ENCODE measurements around the gene TSPYL1.
"Not testable (repeated sequence)": the region's sequence is repeated elsewhere in the genome, so short reads cannot be mapped to it uniquely, and the experiment has no call there.

The TSPYL1 gene

GRCh38 chr6:116279232-116280160, at the start of gene TSPYL1:
Gene TSPYL1, minus strand, starts transcription at chr6:116279930. Its CDS starts 100 bp downstream, at chr6:116279830.
- peak; percentile 52 to 97 (median 92) for DNase-seq

- no peak for DNase-seq
Measured at GRCh38 chr6:116329156-116329555, 49.4 kb upstream of the TSPYL1 start.

- no peak for DNase-seq
Measured at GRCh38 chr6:116328528-116328903, 48.8 kb upstream of the TSPYL1 start.

- DNase-seq = no peak
Measured at GRCh38 chr6:116327803-116328527, 48.2 kb upstream of the TSPYL1 start.

GRCh38 chr6:116326996-116327395, 47.3 kb upstream of the TSPYL1 start:
- no peak for DNase-seq

GRCh38 chr6:116326181-116326671, 46.5 kb upstream of the TSPYL1 start:
- peak in 1 of 58 donors; percentile 5 for DNase-seq

GRCh38 chr6:116325634-116326132, 46.0 kb upstream of the TSPYL1 start:
- not testable (repeated sequence) for DNase-seq

GRCh38 chr6:116323863-116324262, 44.1 kb upstream of the TSPYL1 start:
- no peak for DNase-seq

GRCh38 chr6:116321933-116322332, 42.2 kb upstream of the TSPYL1 start:
- not testable (repeated sequence) for DNase-seq

GRCh38 chr6:116316772-116317467, 37.2 kb upstream of the TSPYL1 start:
- no peak for DNase-seq

GRCh38 chr6:116314878-116315277, 35.1 kb upstream of the TSPYL1 start:
- DNase-seq = peak in 1 of 58 donors; percentile 12

- DNase-seq = no peak
Measured at GRCh38 chr6:116314218-116314617, 34.5 kb upstream of the TSPYL1 start.

- no peak for DNase-seq
Measured at GRCh38 chr6:116313101-116313776, 33.5 kb upstream of the TSPYL1 start.

GRCh38 chr6:116309657-116310056, 29.9 kb upstream of the TSPYL1 start:
- no peak for DNase-seq

GRCh38 chr6:116309001-116309400, 29.3 kb upstream of the TSPYL1 start:
- DNase-seq = no peak

GRCh38 chr6:116307633-116308032, 27.9 kb upstream of the TSPYL1 start:
- no peak for DNase-seq

- DNase-seq = no peak
Measured at GRCh38 chr6:116307001-116307400, 27.3 kb upstream of the TSPYL1 start.

GRCh38 chr6:116304538-116305097, 24.9 kb upstream of the TSPYL1 start:
- DNase-seq = no peak

GRCh38 chr6:116301104-116301503, 21.4 kb upstream of the TSPYL1 start:
- DNase-seq = no peak

- DNase-seq = peak in 1 of 58 donors; percentile 6
Measured at GRCh38 chr6:116300566-116300965, 20.8 kb upstream of the TSPYL1 start.

Measured in anterior cingulate cortex (tissue), 58 donors.